Stimulated activated CD8-positive, alpha-beta memory T cell treated with anti-CD3 and anti-CD28 coated beads, Interleukin-15, amount 100 ng/mL, for 24 hours (primary cell): ENCODE results near the gene NRCAM.

Experiments used
- DNase-seq: peaks from one replicate; pipeline ENCODE4 v3.0.0-alpha.2; 2020; ENCODE audit warnings: low read depth

NRCAM gene

DNA sequence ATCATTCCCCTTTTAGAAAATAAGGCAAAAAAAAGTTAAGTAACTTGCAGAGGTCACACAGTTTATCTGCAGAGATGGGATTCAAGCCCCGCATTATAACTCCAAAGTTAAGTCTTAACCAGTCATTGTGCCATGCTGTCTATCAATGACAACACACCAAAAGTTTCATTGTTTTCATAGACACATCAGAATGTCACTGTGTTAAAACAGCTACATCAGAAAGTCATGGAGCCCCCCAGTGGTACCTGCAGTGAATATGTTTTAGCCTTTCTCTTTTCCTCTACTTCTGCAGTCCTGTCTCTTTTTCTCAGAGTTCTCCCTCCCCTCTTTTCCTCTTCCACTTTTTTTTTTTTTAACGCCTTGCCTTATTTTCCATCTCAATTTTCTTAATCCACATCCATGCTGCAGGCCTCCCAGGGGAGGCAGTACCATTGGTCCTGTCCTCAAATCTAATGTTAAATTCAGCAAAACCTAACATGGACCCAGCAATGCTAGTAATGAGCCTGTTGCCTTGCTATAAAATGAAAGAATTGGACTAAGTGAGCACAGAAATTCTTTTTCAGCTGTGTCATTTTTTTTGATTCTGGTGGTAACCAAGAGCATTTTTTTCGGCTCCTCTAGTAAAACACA, 3.8 kb upstream of the NRCAM start:
- DNase-seq: no peak

DNA sequence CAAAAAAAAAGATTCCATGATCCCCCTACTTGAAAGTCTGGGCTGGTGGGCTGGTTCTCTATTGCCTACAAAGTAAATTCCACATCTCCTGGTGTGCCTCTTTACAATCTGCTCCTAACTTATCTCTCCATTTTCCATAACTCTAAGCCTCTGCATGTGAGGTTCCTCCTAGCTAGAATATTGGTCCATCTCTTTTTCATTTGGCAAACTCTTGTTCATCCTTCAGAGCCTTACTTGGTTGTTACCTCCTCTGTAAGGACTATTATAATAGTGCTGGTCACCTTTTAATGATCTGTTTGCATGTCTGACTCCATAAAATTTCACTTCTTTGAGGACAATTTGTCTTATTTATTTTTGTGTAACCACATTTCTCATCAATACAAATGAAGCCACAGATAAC, 1.6 kb upstream of the NRCAM start:
- DNase-seq: no peak

DNA sequence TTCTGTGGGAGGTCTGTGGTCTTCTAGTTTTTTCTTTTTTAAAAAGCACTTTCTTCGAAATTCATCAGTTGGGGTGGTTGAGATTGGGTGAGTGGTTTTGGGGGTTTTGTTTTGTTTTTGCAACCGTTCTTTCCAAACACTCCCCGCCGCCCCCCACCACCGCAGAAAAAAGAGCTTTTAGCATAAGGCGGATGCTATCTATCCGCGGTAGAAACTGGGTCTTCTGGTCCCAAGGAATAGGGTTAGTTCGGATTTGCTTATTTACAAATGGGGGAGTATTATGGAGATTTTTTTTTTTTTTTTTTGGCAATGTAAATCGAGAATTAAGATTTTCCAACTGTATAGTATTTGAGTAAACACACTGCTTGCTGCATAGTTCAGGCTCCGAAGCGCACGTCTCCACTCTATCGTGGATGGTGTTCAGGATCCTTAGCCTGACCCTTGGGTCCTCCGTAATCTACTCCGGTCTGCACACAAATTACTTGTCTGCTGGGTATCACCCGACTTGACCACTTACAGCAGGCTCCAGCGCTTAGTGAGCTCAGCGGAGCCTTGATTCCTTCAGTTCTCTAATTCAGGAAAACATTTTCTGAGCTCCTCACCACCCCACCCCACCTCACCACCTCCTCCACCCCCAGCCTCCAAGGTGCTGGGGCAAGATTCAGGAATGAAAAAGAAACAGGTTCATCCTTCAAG, 757 bp upstream of the NRCAM start:
- no peak for DNase-seq

DNA sequence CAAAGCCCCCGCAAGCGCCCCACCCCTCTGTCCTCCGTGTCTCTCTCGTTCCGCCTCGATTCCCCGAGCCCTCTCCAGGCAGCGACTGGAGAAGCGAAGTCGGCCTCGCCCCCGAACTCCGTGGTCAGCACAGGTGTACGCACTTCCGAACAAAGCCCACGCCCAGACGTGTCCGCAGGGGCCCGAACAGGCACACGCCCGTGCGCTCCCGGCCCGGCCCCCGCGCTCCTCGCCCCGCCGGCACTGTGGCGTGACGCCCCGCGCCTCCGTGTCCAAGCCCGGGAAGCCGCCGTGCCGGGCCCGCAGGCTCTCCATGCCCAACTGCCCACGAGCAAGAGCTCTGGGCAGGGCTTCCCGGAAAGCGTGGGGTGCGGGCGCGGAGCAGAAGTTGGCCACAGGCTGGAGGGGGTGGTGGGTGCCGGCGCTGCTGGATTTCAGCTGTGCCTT, 662 bp downstream of the NRCAM start:
- no peak for DNase-seq

DNA sequence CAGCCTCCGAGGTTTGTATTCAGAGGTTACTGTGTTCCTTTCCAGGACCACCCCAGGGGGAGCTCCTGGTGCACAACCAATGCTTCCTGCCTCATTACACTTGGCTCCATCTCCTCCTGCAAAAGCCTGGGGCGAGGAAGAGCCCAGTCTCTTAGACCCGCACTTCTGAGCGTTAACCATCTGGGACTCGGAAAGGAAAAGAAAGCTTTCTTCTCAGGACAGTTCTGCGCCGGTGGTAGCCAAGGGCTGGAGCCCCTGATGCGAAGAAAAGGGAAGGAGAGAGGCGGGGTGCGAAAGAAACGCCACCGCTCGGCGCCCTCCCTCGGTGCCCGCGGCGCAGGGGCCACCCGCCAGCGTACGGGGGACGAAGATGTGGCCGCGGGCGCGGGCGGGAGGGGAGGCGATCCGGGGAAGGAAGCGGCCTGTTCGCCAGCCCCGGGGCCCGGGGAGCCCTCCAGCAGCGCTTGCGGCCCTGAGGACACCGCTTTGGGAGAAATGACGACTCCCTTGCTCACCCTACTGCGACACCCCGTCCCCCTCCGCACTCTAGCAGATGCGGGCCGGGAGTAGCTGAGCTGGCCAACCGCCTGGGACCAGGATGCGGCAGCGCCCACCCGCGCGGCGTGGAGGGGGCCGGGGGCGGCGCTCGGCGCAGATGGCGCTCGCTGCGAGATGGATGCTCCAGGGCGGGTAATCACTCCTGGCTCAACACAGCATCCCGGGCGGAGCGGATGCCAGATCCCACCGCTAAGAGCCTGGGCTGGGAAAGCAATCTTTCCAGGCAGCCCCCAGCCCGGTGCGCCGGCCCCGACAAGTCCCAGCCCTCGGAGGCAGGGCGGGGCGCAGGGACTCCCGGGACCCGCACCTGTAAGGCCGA, 1.3 kb downstream of the NRCAM start:
- DNase-seq: no peak

- no peak for DNase-seq
Observed at GRCh38 chr7:108454317-108454673, 1.9 kb downstream of the NRCAM start.

- DNase-seq: no peak
Observed at GRCh38 chr7:108453320-108453719, 2.9 kb downstream of the NRCAM start.

DNA sequence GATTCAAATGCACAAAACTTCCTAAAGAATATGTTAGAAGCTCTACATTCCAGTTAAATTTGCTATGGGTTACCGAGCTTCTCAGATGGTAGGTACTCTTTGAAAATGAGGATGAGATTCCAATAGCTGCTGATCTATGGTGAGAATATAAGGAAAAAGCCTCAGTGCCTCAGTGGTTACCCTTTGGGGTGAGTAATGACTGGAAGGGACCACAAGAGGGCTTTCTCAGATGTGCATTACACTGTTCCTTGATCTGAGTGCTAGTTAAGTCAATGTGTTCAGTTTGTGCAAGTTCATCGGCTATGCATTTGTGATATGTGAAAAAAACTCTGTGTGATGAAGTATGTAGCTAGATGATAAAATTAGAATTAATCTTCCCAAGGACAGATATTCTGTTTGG, 3.5 kb downstream of the NRCAM start:
- no peak for DNase-seq

GRCh38 chr7:108451296-108451848, 4.9 kb downstream of the NRCAM start:
- DNase-seq: no peak

DNA sequence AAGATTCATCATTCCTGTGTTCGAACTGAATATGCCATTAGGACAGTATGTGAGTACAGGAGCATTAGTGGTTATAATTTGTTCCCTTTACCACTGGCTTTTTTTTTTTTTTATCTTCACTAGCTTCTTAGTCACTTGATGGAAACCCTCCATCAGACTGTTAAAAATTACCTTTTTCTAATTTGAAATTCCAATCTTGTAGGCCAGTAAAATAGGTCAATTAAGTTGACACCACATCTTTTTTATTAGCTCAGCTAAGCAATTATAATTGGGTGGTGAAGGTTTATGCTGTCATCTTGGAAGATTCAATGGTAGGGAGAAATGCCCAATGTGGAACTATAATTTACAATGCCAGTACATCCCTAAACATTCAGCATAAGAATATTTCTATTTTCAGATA, 6.1 kb downstream of the NRCAM start:
- no peak for DNase-seq

GRCh38 chr7:108449521-108449920, 6.7 kb downstream of the NRCAM start:
- DNase-seq: no peak

DNA sequence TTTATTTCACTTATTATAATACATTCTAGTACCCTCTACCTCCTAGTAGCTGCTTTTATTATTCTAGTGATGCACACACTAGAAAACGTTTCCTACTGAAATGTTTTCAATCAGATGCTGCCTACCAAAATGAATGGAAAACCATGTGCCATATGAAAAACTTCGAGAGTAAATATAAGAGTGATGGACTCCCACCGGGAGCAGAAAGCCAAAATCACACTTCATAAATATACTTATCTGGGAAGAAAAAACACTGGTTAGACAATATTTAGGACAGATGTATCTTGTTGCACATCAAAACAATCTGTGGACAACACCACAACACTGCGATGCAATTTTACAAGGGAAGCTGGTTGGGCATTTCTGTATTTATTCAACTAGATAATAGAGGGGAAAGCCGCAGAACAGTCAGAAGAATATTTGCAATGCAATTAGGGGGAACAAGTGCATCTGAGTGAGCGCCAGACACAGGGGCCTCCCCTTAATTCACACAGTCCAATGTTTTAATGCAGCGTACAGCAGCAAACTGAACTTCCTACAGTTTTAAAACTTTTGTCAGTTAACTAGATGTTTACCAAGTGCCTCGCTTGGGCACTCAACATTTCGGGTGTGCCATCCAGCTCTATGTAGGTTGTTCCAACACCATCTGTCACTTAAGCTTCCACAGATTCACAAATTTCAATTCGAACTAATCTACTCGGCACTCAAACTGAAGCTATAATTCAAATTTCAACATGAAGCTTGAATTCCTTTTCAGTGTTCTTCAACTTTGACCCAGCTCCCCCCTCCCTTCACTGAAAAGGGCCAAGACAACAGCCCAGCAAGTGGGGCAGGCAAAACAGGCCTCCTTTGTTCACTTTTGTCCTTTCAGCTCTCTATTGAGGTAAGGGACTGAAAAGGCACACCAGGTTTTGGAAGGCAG, 7.4 kb downstream of the NRCAM start:
- DNase-seq: no peak

- DNase-seq: no peak
Observed at GRCh38 chr7:108442039-108442568, 14.1 kb downstream of the NRCAM start.

DNA sequence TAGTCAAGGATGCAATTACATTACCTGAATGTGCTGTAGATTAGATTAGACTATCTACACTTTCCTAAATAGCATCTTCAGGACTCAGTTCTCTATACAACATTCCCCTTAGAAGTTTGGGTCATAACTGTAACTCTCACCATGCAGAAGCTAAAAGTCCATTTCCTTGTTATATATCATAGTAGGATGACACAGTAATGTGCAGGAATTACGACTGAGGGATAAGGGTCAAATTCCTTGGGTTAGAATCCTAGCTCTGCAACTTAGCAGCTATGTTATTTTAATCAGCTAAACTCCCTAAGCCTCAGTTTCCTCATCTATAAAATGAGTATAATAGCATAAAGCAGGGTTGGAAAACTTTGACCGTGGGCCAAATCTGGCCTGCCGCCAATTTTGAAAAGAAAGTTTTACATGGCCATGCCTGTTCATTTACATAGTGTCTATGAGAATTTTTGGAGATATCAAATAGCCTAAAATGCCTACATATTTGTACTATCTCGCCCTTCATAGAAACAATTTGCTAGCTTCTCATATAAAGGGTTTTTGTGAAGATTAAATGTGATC, 14.8 kb downstream of the NRCAM start:
- no peak for DNase-seq

DNA sequence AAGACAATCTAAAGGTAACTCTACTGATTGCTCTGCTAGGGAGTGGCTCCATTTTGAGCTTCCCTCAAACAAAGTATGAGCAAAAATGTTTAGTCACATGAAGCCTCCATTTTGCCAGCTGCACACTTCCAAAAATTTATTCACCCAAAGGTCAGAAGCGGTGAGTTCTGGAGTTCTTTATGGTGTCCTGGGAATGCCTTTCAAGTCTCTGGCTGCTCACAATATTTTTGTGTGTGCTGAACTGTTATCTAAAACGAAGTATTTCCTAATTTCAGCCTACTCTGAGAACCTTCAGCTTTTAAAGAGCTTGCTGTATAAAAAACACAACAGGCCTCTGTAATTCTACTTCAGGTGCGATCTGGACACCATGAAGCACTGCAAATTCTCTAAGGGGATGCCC, 15.6 kb downstream of the NRCAM start:
- no peak for DNase-seq

GRCh38 chr7:108436906-108437305, 19.3 kb downstream of the NRCAM start:
- no peak for DNase-seq

DNA sequence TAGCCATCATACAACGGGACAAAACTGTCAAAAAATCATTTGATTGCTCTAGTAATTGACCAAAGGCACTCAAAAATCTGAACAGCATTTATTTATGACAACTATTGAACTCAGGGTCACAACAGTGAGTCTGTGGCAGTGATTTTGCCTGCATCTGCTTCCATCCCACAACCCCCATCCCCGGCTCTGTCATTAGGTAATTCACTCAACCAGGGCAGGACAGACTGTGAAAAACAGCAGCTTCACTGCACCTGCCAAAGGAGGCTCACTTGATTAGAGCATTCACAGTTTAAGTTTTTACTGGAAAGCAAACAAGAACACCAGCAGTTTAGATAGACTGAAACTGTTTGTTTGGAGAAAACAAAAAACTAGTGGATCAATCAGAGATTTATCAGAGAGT, 22.2 kb downstream of the NRCAM start:
- DNase-seq: no peak

DNA sequence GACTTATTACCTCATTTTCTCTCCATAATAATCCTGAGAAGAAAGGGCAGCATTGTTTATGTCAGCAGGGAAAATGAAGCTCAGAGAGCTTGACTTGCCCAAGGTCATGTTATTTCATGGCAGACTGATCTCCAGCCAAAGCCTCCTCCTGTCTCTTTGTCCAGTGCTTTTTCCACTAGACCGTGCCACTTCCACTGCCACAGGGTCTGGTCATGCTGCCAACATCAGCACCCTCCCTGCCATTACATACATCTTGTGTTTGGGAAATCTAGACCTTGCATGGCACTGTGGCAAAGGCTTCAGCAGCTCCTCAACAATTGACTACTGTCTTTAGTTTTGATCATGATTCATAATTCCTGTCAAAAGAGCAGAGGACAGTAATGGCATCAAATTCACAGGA, 25.1 kb downstream of the NRCAM start:
- no peak for DNase-seq

GRCh38 chr7:108430664-108431063, 25.6 kb downstream of the NRCAM start:
- no peak for DNase-seq

- DNase-seq: no peak
Observed at GRCh38 chr7:108427766-108428165, 28.5 kb downstream of the NRCAM start.

DNA sequence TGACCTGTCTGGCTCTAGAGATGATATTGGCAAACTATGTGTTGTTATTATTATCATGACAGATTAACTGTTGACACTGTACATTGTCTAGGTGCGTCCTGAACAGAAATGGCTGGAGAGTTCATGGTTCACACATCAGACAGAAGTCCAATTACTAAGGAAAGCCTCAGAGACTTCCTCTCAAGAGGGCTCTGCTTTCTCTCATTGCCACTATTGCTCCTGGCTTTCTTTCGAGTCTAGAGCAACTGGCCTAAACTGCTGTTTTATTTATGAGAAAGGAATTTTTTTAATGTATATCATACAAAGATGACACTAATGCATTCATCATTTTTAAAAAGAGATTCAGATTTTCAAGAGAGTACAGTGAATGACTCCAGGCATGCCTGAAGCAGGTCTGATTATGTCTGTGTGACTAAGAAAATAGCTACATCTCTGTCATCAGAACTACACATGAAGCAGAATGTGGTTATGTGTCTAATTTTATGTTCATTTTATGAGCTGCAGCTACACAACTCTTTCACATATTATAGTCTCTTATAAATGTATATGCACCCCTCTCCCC, 30.4 kb downstream of the NRCAM start:
- no peak for DNase-seq
